T1000 (cell line): Measurements from ENCODE around the gene FCER1G.
"Not testable (repeated sequence)": the region's sequence is repeated elsewhere in the genome, so short reads cannot be mapped to it uniquely, and the experiment has no call there.

ENCODE experiments used
- DNase-seq: peaks from one replicate; lab custom pipeline; 2025; ENCODE audit warnings: mixed read lengths; lab: John Stamatoyannopoulos, UW

The FCER1G gene

GRCh38 chr1:161229896-161230295, 14.8 kb downstream of the FCER1G start:
- DNase-seq = no peak

- DNase-seq = no peak
Measured at GRCh38 chr1:161230762-161231161, 15.7 kb downstream of the FCER1G start.

DNA sequence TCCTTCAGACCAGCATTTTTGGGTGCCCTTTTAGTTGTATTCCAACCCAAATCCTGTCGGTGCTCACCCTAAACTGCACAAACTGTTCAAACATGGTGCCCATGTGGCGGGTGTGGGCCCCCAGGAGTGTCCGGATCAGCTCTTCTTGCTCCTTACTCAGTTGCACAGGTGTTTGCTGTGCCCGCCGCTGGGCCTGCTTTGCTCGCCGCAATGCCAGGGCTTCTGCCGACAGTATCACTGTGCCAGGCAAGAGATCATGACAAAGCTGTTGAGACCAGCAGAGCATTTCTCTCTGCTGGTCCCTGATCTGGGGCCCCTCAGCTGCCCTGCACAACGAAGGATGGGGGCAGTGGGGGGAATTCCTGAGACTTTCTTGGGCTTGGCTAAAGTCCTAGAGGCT, 18.0 kb downstream of the FCER1G start:
- no peak for DNase-seq

DNA sequence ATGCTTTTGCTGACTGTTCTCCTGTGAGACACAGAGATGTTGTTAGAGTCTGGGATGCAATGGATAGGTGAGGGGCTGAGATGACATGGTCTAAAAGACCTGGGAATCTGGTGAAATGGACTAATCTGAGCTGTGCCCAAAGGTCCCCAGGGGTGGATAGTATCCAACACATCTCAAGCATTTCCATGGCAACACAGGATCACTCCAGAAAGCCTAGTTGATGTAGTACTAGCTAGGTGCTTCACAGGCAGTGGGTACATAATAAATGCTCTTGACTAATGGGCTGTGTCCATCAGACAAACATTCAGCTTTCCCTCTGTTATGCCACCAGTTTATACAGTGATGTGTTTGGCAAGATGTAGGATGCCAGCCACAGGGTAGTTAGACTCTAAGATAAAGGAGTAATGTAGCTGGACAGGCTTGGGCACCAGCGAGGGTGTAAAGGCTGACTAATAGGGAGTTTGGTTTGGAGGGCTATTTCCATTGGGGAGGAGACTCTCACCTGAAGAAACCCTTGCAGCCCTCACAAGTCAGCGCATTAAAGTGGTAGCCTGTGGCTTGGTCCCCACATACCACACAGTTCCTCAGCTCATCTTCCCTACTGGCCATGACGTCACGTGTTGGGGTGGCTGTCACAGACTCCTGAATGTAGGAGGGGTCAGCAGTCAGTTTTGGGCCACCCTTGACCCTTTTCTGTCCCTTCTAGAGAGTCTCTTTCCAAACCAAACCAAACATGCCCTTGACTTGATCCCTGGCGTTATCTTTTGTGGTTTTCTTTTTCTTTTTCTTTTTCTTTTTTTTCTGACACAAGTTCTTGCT, 21.1 kb downstream of the FCER1G start:
- no peak for DNase-seq

DNA sequence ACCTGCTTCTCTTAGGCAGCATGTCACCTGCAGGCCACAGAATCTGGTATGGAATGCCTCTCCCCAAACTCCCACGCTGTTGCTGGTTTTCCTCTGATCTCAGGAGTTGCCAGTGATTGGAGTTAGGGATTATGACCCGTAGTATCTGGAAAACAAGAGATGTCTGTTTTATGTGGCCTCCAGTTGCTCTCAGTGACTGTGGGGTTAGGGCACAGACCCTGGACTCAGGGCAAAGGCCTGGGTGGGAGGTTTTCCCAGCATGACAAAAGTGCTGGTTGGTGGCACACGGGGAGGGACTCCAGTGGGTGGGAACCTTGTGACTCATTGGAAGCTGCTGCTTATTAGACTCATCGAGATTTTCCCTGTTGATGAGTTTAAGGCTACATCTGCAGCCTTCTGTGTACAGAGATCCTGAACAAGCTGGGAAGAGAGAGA, 23.0 kb downstream of the FCER1G start, which contains the start of gene NR1I3:
Gene NR1I3, minus strand, starts transcription at position 165 of the 435 bp plus-strand sequence. CDS start 1,638 bp downstream, outside the sequence.
- no peak for DNase-seq

DNA sequence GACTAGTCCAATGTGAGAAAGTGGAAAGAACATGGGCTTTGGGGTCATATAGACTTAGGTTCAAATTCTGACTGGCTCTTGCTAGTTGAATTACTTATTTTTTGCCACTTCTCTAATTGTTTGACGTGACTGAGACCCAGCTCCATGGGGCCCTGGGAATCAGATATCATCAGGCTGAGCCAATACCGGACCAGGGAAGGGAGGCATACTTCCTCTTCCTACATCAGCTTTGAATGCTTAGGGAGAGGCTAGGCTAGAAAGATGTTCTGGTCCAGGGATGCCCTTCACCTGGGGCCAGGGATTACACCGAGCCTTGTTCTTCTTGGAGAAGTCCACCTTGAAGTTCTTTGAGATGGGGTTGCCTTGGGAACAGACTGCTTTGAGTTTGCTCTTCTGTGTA, 26.6 kb downstream of the FCER1G start:
- DNase-seq = no peak

- DNase-seq = no peak
Measured at GRCh38 chr1:161242313-161242712, 27.2 kb downstream of the FCER1G start.

- DNase-seq = no peak
Measured at GRCh38 chr1:161244888-161245287, 29.8 kb downstream of the FCER1G start.

GRCh38 chr1:161250100-161250499, 35.0 kb downstream of the FCER1G start:
- not testable (repeated sequence) for DNase-seq

GRCh38 chr1:161250829-161251228, 35.7 kb downstream of the FCER1G start:
- no peak for DNase-seq

GRCh38 chr1:161251579-161251978, 36.5 kb downstream of the FCER1G start:
- no peak for DNase-seq

GRCh38 chr1:161255302-161255701, 40.2 kb downstream of the FCER1G start:
- not testable (repeated sequence) for DNase-seq

DNA sequence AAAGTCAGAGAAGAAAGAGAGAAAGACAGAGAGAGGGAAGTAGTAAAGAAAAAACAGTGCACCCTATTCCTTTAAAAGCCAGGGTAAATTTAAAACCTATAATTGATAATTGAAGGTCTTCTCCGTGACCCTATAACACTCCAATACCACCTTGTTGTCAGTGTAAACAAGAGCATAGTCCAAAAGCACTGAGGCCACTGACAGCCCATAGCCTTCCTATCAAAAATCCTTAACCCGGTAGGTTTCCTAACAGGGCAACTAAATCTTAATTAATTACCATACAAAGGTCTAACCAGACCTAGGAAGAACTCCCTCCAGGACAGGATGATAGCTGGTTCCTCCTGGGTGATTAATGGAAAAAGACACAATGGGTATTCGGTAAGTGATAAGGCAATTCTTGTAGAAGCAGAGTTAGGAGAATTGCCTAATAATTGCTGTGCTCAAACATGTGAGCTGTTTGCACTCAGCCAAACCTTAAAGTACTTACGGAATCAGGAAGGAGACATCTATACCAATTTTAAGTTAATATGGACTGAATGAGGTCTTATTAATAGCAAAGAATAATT, 40.9 kb downstream of the FCER1G start:
- DNase-seq = not testable (repeated sequence)

DNA sequence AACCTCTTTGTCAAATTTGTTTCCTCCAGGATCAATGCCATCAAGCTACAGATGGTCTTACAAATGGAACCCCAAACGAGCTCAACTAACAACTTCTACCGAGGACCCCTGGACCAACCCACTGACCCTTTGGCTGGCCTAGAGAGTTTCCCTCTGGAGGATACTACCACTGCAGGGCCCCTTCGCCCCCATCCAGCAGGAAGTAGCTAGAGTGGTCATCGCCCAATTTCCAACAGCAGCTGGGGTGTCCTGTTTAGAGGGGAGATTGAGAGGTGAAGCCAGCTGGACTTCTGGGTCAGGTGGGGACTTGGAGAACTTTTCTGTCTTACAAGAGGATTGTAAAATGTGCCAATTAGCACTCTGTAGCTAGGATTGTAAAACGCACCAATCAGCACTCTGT, 42.0 kb downstream of the FCER1G start:
- not testable (repeated sequence) for DNase-seq

- no peak for DNase-seq
Measured at GRCh38 chr1:161258439-161259344, 43.6 kb downstream of the FCER1G start, which contains the start of gene PCP4L1. Gene PCP4L1, plus strand, starts transcription at chr1:161258745. Its CDS starts 230 bp downstream, at chr1:161258975.

DNA sequence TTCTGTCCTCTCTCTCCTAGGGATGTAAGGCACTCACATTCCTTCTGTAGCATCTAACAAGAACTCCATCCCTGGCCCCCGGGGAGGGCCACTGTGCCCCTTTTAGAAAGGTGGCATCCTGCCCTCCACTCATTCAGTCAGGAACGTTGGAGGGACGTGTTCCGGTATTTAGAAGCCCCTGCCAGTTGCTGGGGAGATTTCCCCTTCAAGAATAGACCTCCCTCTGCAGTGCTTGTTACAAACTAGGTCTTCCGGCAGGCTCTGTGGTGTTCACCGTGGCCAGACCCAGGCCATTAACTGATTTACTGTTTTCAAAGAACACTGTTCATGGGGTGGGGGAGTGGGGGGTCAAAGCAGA, 44.2 kb downstream of the FCER1G start:
- no peak for DNase-seq

DNA sequence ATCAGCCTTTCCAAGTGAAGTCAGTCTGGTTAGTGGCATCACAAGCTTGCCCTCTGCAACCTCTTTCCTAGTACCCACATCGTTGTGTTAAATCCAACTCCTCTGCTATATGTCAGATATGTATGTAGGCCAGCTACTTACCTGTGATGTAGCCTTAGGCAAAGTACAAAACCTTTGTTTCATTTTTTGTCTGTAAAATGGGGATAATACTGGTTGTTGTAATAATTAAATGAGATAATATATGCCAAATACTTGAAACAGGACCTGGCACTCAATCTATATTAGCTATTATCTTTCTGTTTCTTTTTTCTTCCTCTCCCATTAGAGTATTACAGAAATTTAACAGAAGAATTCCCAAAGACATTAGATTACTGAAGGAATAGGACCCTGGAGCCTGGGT, 44.7 kb downstream of the FCER1G start:
- DNase-seq = no peak

DNA sequence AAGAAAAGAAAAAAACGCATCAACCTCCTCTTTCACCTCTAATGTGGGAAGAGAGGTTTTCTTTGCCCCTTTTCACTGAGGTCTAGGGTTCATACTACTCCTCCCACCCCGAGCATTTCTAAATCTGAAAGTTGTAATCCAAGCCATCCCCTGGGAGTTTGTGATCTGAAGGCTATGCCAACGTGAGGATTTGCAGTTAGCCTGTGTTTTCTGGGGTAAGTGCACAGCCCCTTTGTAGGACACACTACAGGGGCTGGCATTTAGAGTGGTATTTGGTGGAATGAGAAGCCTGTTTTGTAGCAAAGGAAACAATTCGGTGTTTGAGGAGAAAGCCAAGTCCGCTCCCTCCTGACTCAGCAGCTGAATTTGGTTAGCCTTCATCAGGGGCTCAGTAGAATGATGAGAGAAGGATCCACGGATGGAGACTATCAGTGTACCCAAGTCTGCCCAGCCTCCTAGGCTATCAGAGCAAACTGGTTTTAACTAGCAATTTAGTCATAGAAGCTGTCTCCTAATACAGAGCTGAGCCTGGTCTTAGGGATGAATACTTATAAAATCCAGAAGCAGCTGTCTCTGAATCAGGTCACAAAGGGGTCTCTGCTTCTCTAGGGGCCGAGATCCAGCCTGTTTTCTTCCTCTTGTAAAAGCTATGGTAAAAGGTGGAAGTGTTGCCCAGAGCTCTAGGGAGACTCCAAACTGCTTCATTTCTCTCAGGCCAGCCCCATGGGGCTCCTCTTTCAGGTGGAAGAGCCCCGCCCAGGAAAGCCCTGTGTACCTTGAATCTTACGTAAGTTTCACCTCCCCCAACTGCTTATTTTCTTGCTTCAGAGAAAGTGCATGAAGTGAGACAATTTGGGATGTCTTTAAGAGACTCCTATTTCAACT, 45.5 kb downstream of the FCER1G start:
- no peak for DNase-seq

DNA sequence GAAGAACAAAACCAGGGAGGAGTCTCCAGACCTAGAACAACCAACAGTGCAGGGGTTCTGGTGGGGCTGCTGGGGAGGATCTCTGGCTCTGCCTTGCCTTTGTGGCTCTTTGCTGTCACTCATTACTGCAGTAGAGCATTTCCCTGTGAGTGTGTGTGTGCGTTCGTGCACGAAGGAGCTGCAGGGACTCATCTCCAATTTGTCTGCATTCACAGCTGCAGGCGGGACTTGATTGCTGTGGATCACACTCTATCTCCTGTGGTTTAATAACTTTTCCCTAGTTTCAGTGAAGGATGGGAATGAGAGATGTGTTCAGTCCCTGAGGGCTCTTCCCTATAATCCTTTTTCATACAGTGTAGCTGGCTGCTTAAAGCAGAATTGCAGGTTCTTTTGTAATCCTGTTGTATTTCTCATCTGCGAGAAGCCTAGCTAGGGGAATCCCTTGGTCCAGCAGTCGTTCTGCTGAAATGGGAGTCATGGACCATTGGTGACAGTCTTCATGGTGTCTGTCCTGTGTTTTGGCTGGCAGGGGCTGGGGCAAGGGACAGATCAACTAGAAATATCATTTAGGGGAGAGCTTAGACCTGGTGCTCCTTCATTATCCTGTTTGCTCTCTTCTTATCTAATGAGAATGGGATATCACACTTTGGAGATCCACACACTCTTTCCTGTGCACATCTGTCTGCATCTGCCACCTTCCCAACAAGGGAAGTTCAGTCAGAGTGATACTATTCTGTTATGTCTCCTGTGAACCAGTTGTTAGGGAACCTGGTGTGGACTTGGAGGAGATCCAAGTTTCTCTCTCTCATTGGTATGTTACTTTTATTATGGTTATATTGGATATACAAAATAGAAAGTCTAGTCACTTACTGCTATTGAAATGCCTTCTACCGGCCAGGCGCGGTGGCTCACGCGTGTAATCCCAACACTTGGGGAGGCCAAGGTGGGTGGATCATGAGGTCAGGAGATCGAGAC, 46.5 kb downstream of the FCER1G start:
- DNase-seq = no peak

DNA sequence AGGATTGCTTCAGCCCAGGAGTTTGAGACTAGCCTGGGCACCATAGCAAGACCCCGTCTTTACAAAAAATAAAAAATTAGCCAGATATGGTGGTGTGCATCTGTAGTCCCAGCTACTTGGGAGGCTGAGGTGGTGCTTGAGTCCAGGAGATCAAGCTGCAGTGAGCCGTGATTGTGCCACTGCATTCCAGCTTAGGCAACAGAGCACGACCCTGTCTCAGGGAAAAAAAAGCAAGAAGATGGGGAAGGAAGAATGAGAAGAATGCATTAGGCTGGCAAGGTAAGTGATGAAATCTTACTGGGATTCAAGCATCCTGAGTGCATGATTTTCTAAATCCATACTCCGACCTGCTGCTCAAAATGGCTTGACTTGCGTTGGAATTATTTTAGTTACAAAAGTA, 50.2 kb downstream of the FCER1G start:
- DNase-seq = no peak
